Measurements from ENCODE around the gene COG5.

DNA sequence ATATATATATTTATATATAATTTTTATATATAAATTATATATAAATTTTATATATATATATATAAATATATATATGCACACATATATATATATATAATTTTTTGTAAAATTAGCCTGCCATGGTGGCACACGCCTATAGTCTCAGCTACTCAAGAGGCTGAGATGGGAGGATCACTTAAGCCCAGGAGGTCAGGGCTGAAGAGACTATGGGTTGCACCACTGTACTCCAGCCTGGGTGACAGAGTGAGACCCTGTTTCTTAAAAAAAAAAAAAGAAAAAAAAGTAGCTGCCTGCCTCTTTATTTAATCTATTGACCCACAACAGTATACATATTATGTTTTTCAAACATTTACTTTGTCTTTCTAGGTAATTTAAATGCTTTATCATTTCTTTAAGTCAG, 35.5 kb upstream of the COG5 start:
- TF ChIP-seq, protein P1, sequence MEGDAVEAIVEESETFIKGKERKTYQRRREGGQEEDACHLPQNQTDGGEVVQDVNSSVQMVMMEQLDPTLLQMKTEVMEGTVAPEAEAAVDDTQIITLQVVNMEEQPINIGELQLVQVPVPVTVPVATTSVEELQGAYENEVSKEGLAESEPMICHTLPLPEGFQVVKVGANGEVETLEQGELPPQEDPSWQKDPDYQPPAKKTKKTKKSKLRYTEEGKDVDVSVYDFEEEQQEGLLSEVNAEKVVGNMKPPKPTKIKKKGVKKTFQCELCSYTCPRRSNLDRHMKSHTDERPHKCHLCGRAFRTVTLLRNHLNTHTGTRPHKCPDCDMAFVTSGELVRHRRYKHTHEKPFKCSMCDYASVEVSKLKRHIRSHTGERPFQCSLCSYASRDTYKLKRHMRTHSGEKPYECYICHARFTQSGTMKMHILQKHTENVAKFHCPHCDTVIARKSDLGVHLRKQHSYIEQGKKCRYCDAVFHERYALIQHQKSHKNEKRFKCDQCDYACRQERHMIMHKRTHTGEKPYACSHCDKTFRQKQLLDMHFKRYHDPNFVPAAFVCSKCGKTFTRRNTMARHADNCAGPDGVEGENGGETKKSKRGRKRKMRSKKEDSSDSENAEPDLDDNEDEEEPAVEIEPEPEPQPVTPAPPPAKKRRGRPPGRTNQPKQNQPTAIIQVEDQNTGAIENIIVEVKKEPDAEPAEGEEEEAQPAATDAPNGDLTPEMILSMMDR (IDR thresholded peaks at IDR 0.05), result no peak
- TF ChIP-seq POLR2A (IDR thresholded peaks at IDR 0.05), result no peak

Measured in adrenal gland (tissue), 5 donors.